Measurements from ENCODE around the gene AP1S1.

- no peak for TF ChIP-seq POLR2A (IDR thresholded peaks at IDR 0.05; ENCODE audit: low read length)
- TF ChIP-seq CTCF (IDR thresholded peaks at IDR 0.05) = no peak
- TF ChIP-seq KDM1A (IDR thresholded peaks at IDR 0.05; ENCODE audit: low read depth) = no peak
- no peak for TF ChIP-seq E2F6 (IDR thresholded peaks at IDR 0.05; ENCODE audit: borderline replicate concordance, low read depth)
- no peak for TF ChIP-seq REST (IDR thresholded peaks at IDR 0.05)
- no peak for TF ChIP-seq JUN (IDR thresholded peaks at IDR 0.05)
- TF ChIP-seq ZSCAN20 (CRISPR knock-in tag; IDR thresholded peaks at IDR 0.05) = no peak
- TF ChIP-seq CHD2 (IDR thresholded peaks at IDR 0.05; ENCODE audit: low read length, partially characterized antibody) = no peak
- no peak for TF ChIP-seq MAX (IDR thresholded peaks at IDR 0.05)
- no peak for TF ChIP-seq RAD21 (conservative IDR thresholded peaks at IDR 0.05 in 1 of 2, IDR thresholded peaks at IDR 0.05 in 1 of 2)
Measured at GRCh38 chr7:101198476-101198875, 44.2 kb downstream of the AP1S1 start.

Data from A549 (cell line).